Cardiac muscle cell (in vitro differentiated cells and primary cell): Measurements from ENCODE around the gene LCMT2. TPM values are rescaled to one million over a fixed set of nuclear protein-coding genes. Genes with fewer than 3 reads are reported as not detected.
A peak's percentile ranks its signal among the peaks of the same experiment; 100 is the strongest.

Experiments used
- DNase-seq, 2 donors: peaks; one replicate each; pipeline versions ENCODE4 v3.0.0 to v3.0.0-alpha.2; 2010 to 2017; ENCODE audit warnings: low read depth in 1 of 2, low spot score in 1 of 2
- H3K27ac ChIP-seq: fragments of 200-600 bp; sonication (generic); 2 replicates; pipeline ENCODE4 v1.5.1; 2016
- H3K27me3 ChIP-seq: fragments of 200-600 bp; sonication (generic); 2 replicates; pipeline ENCODE4 v1.6.0; 2016; ENCODE audit warnings: control low read depth
- H3K36me3 ChIP-seq: fragments of 200-600 bp; sonication (generic); 2 replicates; pipeline ENCODE4 v1.5.1; 2016; ENCODE audit warnings: control low read depth
- H3K4me1 ChIP-seq: fragments of 200-600 bp; sonication (generic); 2 replicates; pipeline ENCODE4 v1.8.1; 2017; ENCODE audit warnings: low read depth, mild to moderate bottlenecking, mixed run types
- H3K4me3 ChIP-seq: fragments of 200-600 bp; sonication (generic); 2 replicates; pipeline ENCODE4 v1.5.1; 2016; ENCODE audit warnings: mild to moderate bottlenecking
- H3K9me3 ChIP-seq: fragments of 200-600 bp; sonication (generic); 2 replicates; pipeline ENCODE4 v1.5.1; 2017; ENCODE audit warnings: low read depth, mild to moderate bottlenecking, control low read depth
- CTCF ChIP-seq: IDR thresholded peaks from 2 replicates; pipeline ENCODE4 v1.5.1; 2012; ENCODE audit warnings: low read depth, mild to moderate bottlenecking, low read length
- polyA plus RNA-seq: library from polyadenylated mRNA; unstranded; fragments of >200 nt; fragmentation: Nextera tagmentation; extraction: Ambion mirVana; gene quantifications from 2 replicates; pipeline ENCODE4 v1.2.1, GENCODE V29; 2016
- total RNA-seq: library from RNA; depleted of rRNA; stranded (reverse); fragments of >200 nt; gene quantifications from 2 replicates; pipeline ENCODE4 v1.2.3, GENCODE V29; 2016

LCMT2 gene
- total and polyA plus RNA-seq, 2 experiments from 2014 or later: 8.2 to 11.6 TPM

DNA sequence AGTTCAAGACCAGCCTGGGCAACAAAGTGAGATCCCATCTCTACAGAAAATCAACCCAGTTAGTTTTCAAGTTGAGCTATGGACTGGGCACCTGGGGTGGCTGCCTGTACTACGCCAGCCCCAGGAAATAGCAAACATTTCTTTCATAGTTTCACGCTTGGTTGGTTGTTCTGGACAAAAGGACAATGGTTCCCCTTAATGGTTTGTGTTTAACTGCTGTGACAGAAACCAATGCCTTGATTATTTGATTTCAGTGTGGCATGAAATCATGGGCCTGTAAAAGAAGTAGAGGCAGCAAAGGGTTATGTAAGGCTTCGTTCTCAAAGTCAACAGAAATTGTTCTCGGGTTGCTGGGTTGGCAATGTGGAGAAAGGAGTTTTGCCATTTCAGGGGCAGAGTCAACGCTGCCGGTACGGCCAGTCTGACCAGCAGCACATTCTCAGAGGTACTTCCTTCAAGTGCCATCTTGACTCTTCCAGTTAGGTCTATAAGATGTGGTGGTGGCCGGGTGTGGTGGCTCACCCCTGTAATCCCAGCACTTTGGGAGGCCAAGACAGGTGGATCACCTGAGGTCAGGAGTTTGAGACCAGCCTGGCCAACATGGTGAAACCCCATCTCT lies 12.7 kb downstream of the LCMT2 start:
- no peak for TF ChIP-seq CTCF
- H3K4me1 ChIP-seq: no peaks in the 10 kb centered on the region
- H3K36me3 ChIP-seq: no peaks in the 10 kb centered on the region
- DNase-seq: no peak
- peaks cover 21% of the 10 kb centered on the region for H3K27me3 ChIP-seq
- no peaks in the 10 kb centered on the region for H3K9me3 ChIP-seq
- no peak overlapping the region for H3K4me3 ChIP-seq
- no peak overlapping the region for H3K27ac ChIP-seq

- no peak for TF ChIP-seq CTCF
- no peak overlapping the region for H3K27ac ChIP-seq
- peaks cover 18% of the 10 kb centered on the region for H3K27me3 ChIP-seq
- H3K4me1 ChIP-seq: no peaks in the 10 kb centered on the region
- DNase-seq: no peak
- H3K4me3 ChIP-seq: no peak overlapping the region
- no peaks in the 10 kb centered on the region for H3K36me3 ChIP-seq
- no peaks in the 10 kb centered on the region for H3K9me3 ChIP-seq
Measured at GRCh38 chr15:43316971-43317346, 13.4 kb downstream of the LCMT2 start.

DNA sequence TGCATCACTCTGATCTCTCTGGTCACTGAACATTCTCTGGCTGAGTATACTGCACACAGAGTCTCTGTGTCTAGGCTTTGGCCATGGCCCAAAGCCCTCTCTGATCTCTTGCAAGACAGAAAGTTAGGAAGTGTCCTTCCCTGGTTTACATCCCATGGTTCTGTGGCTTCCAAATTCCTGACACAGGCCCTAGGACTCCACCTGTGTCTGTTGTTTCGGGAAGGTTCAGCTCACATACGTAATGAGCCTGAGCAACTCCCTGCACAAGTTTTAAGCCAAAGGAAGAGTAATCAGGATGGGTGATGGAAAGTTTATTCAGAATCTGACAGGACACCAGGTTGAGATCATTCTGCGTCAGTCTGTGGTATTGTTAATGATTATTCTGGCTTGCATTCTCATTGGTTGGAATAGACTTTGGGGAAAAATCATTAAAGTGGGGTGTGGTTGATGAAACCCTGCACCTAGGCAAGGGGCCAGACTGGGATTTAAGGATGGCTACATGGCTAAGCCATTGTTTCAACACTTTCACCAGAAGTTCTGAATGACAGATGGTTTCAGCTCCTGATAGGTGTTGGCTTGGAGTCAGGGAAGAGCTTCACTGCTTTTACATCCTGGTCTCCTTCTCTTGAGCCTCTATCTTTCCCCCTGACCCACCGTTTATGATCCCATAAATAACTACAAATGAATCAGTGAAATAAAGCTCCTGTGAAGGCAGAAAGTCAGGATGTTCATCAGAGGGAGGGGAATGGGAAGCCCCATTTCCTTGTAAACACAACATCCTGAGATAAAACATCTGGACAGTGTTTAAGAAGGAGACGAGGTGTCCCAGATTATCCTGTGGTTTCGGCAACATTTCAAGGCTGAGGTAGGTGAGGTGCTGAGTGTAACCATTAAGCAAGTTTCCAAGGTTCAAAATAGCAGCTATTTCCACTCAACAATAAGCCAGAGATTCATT lies 14.1 kb downstream of the LCMT2 start:
- TF ChIP-seq CTCF: no peak
- H3K4me1 ChIP-seq: no peaks in the 10 kb centered on the region
- H3K9me3 ChIP-seq: no peaks in the 10 kb centered on the region
- H3K27me3 ChIP-seq: peaks cover 11% of the 10 kb centered on the region
- H3K36me3 ChIP-seq: no peaks in the 10 kb centered on the region
- H3K4me3 ChIP-seq: no peak overlapping the region
- no peak overlapping the region for H3K27ac ChIP-seq
- peak in 1 of 2 donors; percentile 46 for DNase-seq

DNA sequence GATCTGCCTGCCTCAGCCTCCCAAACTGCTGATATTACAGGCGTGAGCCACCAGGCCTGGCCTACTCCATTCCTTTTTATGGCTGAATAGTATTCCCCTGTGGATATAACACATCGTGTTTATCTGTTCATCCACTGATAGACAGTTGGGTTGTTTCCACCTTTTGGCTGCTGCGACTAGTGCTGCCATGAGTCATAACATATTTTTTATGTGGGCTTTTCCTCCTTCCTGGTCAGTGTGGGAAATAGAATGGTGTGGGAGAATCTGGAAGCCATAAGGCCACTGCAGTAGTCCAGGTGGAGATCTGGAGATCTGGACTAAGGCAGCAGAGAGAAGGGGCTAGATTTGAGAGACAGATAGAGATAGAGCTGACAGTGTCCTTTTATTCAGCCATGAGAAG lies 16.2 kb downstream of the LCMT2 start:
- DNase-seq: no peak
- TF ChIP-seq CTCF: no peak
- peaks cover 23% of the 10 kb centered on the region for H3K27me3 ChIP-seq

GRCh38 chr15:43312378-43312777 lies 18.0 kb downstream of the LCMT2 start:
- DNase-seq: no peak
- Histone ChIP-seq H3K27ac (no peak overlapping the region), H3K36me3 (no peaks in the 10 kb centered on the region), H3K4me3 (no peak overlapping the region), H3K4me1 (no peaks in the 10 kb centered on the region), H3K9me3 (no peaks in the 10 kb centered on the region), H3K27me3 (peaks cover 26% of the 10 kb centered on the region)
- TF ChIP-seq CTCF: no peak

More for the DNA sequence above, 16.2 kb downstream of the LCMT2 start:
- Histone ChIP-seq H3K9me3 (no peaks in the 10 kb centered on the region), H3K27ac (no peak overlapping the region), H3K4me1 (no peaks in the 10 kb centered on the region), H3K36me3 (no peaks in the 10 kb centered on the region), H3K4me3 (no peak overlapping the region)
